Activated CD8-positive, alpha-beta memory T cell treated with anti-CD3 and anti-CD28 coated beads for 36 hours (primary cell): ENCODE data around the gene NR4A3. TPM values are rescaled to one million over a fixed set of nuclear protein-coding genes. Genes with fewer than 3 reads are reported as not detected.
"Not testable (repeated sequence)": the region's sequence is repeated elsewhere in the genome, so short reads cannot be mapped to it uniquely, and the experiment has no call there.

ENCODE experiments used
- CTCF ChIA-PET: fragments of 350-600 bp; sonication (Branson Sonifier 250); formaldehyde crosslinking; loops from one replicate; lab custom pipeline; 2021; ENCODE audit warnings: antibody characterized with exemption; lab: Charles Lee
- POLR2A ChIA-PET: fragments of 350-600 bp; sonication (Branson Sonifier 250); formaldehyde crosslinking; loops from one replicate; lab custom pipeline; 2021; ENCODE audit warnings: antibody characterized with exemption; lab: Charles Lee
- total RNA-seq, 2 experiments: library from RNA; stranded (reverse); gene quantifications; one replicate each; pipeline ENCODE4 v1.2.3, GENCODE V29; 2021

NR4A3 gene
- total RNA-seq, 2 experiments from 2014 or later, result 44.4 to 46.0 TPM

GRCh38 chr9:99827244-99827643 is 5.6 kb downstream of the NR4A3 start:
- POLR2A ChIA-PET, result no interaction called here

GRCh38 chr9:99828054-99828416 is 6.3 kb downstream of the NR4A3 start:
- ChIA-PET POLR2A (no interaction called here), CTCF (interaction anchor here (0.5 to 1.3 kb wide), 2 partner anchors 183 to 584 kb away, joined by 3 to 5 read pairs; no protein-coding TSS in a partner anchor)

More at GRCh38 chr9:99827244-99827643, 5.6 kb downstream of the NR4A3 start:
- CTCF ChIA-PET, result interaction anchor here (1.3 kb wide), 1 partner anchor 184 kb away, joined by 5 read pairs; no protein-coding TSS in a partner anchor

- POLR2A ChIA-PET, result interaction anchor here (0.6 kb wide), 1 partner anchor 488 kb away, joined by 9 read pairs; no protein-coding TSS in a partner anchor
- CTCF ChIA-PET, result interaction anchor here (1.3 kb wide), 1 partner anchor 183 kb away, joined by 5 read pairs; no protein-coding TSS in a partner anchor
Measured at GRCh38 chr9:99828417-99829176, 6.9 kb downstream of the NR4A3 start.

- ChIA-PET POLR2A (no interaction called here), CTCF (no interaction called here)
Measured at GRCh38 chr9:99831857-99832557, 10.3 kb downstream of the NR4A3 start.

- POLR2A ChIA-PET, result no interaction called here
- CTCF ChIA-PET, result no interaction called here
Measured at GRCh38 chr9:99832558-99832864, 10.8 kb downstream of the NR4A3 start.

GRCh38 chr9:99833735-99834134 is 12.1 kb downstream of the NR4A3 start:
- ChIA-PET POLR2A (no interaction called here), CTCF (no interaction called here)

- POLR2A ChIA-PET, result no interaction called here
- CTCF ChIA-PET, result no interaction called here
Measured at GRCh38 chr9:99834474-99834873, 12.8 kb downstream of the NR4A3 start.

GRCh38 chr9:99835142-99835541 is 13.5 kb downstream of the NR4A3 start:
- CTCF ChIA-PET, result no interaction called here

GRCh38 chr9:99835581-99835980 is 13.9 kb downstream of the NR4A3 start:
- ChIA-PET POLR2A (no interaction called here), CTCF (no interaction called here)

More at GRCh38 chr9:99835142-99835541, 13.5 kb downstream of the NR4A3 start:
- POLR2A ChIA-PET, result no interaction called here

- CTCF ChIA-PET, result no interaction called here
- POLR2A ChIA-PET, result no interaction called here
Measured at GRCh38 chr9:99840072-99840471, 18.4 kb downstream of the NR4A3 start.

- CTCF ChIA-PET, result no interaction called here
- POLR2A ChIA-PET, result no interaction called here
Measured at GRCh38 chr9:99845063-99845462, 23.4 kb downstream of the NR4A3 start.

- ChIA-PET CTCF (interaction anchor here (1.7 kb wide), 1 partner anchor 10 kb away, joined by 4 read pairs; no protein-coding TSS in a partner anchor), POLR2A (interaction anchor here (0.6 kb wide), 1 partner anchor 18 kb away, joined by 3 read pairs; no protein-coding TSS in a partner anchor)
Measured at GRCh38 chr9:99848447-99848846, 26.8 kb downstream of the NR4A3 start.

- POLR2A ChIA-PET, result no interaction called here
- CTCF ChIA-PET, result no interaction called here
Measured at GRCh38 chr9:99850736-99851499, 29.2 kb downstream of the NR4A3 start.

- ChIA-PET POLR2A (no interaction called here), CTCF (no interaction called here)
Measured at GRCh38 chr9:99851500-99851822, 29.8 kb downstream of the NR4A3 start.

GRCh38 chr9:99852617-99853016 is 30.9 kb downstream of the NR4A3 start:
- CTCF ChIA-PET, result no interaction called here
- POLR2A ChIA-PET, result no interaction called here

- POLR2A ChIA-PET, result no interaction called here
- CTCF ChIA-PET, result interaction anchor here (0.8 kb wide), 1 partner anchor 50 kb away, joined by 3 read pairs; no protein-coding TSS in a partner anchor
Measured at GRCh38 chr9:99855467-99856176, 33.9 kb downstream of the NR4A3 start.

GRCh38 chr9:99857576-99857975 is 35.9 kb downstream of the NR4A3 start:
- POLR2A ChIA-PET, CTCF ChIA-PET: not testable (repeated sequence)

GRCh38 chr9:99858087-99858486 is 36.4 kb downstream of the NR4A3 start:
- POLR2A ChIA-PET, result no interaction called here
- CTCF ChIA-PET, result interaction anchor here (1.3 to 1.5 kb wide), 2 partner anchors 9 to 33 kb away, joined by 3 to 4 read pairs; no protein-coding TSS in a partner anchor
